ENCODE measurements around the gene CCDC40. TPM values are rescaled to one million over a fixed set of nuclear protein-coding genes. Genes with fewer than 3 reads are reported as not detected.

CCDC40 gene
- total and polyA plus RNA-seq, 9 of the 15 experiments (the other 6 are each of a cell fraction or from before 2014, with no cell fraction given): 0.07 to 0.33 TPM; not detected in 7

- no peak for TF ChIP-seq AFF4 (CRISPR knock-in tag; IDR thresholded peaks at IDR 0.05)
- peak; percentile 87 for TF ChIP-seq RBM25 (IDR thresholded peaks at IDR 0.05; ENCODE audit: low read depth, low read length, severe bottlenecking)
- TF ChIP-seq TAF1 (IDR thresholded peaks at IDR 0.05; ENCODE audit: control insufficient read depth, extremely low read depth, insufficient read depth, low read length, severe bottlenecking): no peak
- TF ChIP-seq ELF4 (CRISPR knock-in tag; IDR thresholded peaks at IDR 0.05): no peak
- TF ChIP-seq DLX4 (CRISPR knock-in tag; IDR thresholded peaks at IDR 0.05): no peak
- no peak for TF ChIP-seq HDAC6 (IDR thresholded peaks at IDR 0.05; ENCODE audit: low read depth, low read length)
- no peak for TF ChIP-seq TBP (optimal IDR thresholded peaks at IDR 0.05; ENCODE audit: low read depth, low read length)
- no peak for TF ChIP-seq DPF2 (IDR thresholded peaks at IDR 0.05)
- no peak for TF ChIP-seq ZNF316 (IDR thresholded peaks at IDR 0.05)
- no peak for TF ChIP-seq COPS2 (conservative IDR thresholded peaks at IDR 0.05)
- TF ChIP-seq FOS (IDR thresholded peaks at IDR 0.05; ENCODE audit: extremely low read depth, insufficient read length): no peak
- TF ChIP-seq ZNF444 (CRISPR knock-in tag; IDR thresholded peaks at IDR 0.05): no peak
- peak; percentile 93 for TF ChIP-seq ESRRA (IDR thresholded peaks at IDR 0.05; ENCODE audit: borderline replicate concordance, low read depth)
- no peak for TF ChIP-seq CREM (IDR thresholded peaks at IDR 0.05; ENCODE audit: low read depth)
- TF ChIP-seq ZNF212 (CRISPR knock-in tag; IDR thresholded peaks at IDR 0.05): no peak
- no peak for TF ChIP-seq MYNN (IDR thresholded peaks at IDR 0.05)
- no peak for TF ChIP-seq MYNN (CRISPR knock-in tag; IDR thresholded peaks at IDR 0.05)
- no peak for TF ChIP-seq TAF7 (tag; IDR thresholded peaks at IDR 0.05)
- TF ChIP-seq HDAC8 (tag; IDR thresholded peaks at IDR 0.05): no peak
- no peak for TF ChIP-seq TGIF2 (CRISPR knock-in tag; IDR thresholded peaks at IDR 0.05)
- TF ChIP-seq KDM2B (CRISPR knock-in tag; IDR thresholded peaks at IDR 0.05): no peak
- TF ChIP-seq MLX (CRISPR knock-in tag; conservative IDR thresholded peaks at IDR 0.05): no peak
- TF ChIP-seq ZNF717 (CRISPR knock-in tag; IDR thresholded peaks at IDR 0.05): no peak
- TF ChIP-seq BCLAF1 (IDR thresholded peaks at IDR 0.05; ENCODE audit: borderline replicate concordance in 1 of 2, control insufficient read depth in 1 of 2, low read depth in 2 of 2, low read length in 1 of 2): no peak
Measured at GRCh38 chr17:80043963-80044362, 7.5 kb downstream of the CCDC40 start (continued).

Data from K562 (cell line).